ENCODE data around the gene AKAP8L. TPM values are rescaled to one million over a fixed set of nuclear protein-coding genes. Genes with fewer than 3 reads are reported as not detected.

The AKAP8L gene
- total RNA-seq, 4 donors from 2014 or later: 56.3 to 188 (median 80.9) TPM

DNA sequence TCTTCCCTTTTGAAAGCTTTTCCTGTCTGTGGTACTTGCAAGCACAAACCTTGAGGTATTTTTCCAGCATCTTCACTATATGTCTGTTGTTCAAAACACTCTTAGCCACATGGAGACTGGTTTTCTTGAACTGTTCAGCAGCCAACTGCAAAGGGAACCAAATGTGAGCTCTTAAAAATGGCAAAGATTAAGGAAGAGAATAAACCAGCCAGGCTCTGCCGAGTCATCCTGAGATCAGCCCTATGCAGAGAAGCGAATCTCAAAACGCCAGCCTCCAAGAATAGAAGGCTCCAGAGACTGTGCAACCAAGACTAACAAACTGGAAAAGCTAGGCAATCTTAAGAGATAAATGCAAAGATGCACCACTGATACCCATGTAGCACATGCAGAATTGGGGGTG lies 59.9 kb downstream of the AKAP8L start:
- TF ChIP-seq, protein P1, sequence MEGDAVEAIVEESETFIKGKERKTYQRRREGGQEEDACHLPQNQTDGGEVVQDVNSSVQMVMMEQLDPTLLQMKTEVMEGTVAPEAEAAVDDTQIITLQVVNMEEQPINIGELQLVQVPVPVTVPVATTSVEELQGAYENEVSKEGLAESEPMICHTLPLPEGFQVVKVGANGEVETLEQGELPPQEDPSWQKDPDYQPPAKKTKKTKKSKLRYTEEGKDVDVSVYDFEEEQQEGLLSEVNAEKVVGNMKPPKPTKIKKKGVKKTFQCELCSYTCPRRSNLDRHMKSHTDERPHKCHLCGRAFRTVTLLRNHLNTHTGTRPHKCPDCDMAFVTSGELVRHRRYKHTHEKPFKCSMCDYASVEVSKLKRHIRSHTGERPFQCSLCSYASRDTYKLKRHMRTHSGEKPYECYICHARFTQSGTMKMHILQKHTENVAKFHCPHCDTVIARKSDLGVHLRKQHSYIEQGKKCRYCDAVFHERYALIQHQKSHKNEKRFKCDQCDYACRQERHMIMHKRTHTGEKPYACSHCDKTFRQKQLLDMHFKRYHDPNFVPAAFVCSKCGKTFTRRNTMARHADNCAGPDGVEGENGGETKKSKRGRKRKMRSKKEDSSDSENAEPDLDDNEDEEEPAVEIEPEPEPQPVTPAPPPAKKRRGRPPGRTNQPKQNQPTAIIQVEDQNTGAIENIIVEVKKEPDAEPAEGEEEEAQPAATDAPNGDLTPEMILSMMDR (IDR thresholded peaks at IDR 0.05; ENCODE audit: low read depth): no peak

DNA sequence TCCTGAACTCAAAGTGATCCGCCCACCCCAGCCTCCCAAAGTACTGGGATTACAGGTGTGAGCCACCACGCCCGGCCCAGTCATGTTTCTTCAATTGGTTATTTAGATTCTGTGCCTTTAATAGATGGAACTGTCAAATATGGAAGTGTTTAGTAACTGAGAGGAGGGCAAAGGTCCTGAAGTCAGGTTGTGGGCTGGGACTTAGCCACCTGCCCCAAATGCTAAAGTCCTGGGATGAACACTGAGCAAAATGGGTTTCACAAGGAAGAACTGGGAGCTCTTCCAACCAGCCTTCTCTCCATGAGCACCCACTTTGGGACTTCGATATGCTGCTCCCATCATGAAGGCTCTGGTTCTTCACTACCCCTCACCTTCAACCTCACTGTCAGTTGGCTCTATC lies 60.9 kb downstream of the AKAP8L start:
- TF ChIP-seq, protein P1 (IDR thresholded peaks at IDR 0.05; ENCODE audit: low read depth): no peak

DNA sequence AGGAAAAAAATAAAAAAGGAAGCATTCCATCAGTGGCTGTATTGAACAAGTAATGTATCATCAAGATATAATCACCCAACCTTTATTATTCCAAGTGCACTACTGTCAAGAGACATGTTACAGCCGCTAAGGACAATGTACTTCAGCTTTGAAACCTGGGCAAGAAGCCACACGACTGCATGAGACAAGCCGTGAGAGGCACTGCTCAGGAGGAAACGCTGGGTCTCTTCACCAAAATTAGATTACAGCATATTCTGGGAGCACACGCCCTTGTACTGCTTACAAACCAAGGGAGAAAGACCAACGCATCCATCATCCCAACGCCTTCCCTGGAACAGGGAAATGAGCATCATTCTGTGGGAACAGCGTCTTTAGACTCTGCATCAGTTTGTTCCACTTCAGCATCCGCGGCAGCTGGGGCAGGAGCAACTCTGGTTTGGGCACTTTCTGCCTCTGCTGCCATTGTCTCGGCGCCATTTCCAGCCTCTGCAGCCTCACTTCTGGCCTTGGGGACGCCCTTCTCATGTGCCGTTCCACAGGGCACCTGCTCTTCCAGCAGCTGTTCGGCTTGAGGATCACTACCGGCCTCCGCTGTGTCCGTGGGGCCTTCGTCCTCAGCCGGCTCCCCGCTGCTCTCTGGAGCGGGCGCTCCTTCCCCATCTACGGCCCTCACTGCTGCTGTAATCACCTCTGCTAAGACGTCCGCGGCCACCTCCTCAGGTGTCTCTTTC lies 64.1 kb downstream of the AKAP8L start:
- TF ChIP-seq, protein P1 (IDR thresholded peaks at IDR 0.05; ENCODE audit: low read depth): no peak

DNA sequence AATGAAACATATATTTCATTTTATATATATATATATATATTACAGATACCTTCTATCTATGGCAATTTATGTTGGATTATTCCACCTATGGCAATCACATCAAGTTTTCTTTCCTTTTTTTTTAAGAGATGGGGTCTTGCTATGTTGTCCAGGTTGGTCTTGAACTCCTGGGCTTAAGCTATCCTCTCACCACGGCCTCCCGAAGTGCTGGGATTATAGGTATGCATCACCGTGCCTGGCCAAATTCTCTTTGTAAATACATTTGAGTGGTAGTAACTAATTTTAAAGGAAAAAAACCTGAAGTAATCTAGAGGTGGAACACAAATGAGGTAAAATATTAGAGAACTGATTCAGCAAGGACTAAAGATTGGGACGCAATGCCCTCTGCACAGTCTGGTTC lies 64.9 kb downstream of the AKAP8L start:
- TF ChIP-seq, protein P1 (IDR thresholded peaks at IDR 0.05; ENCODE audit: low read depth): no peak

DNA sequence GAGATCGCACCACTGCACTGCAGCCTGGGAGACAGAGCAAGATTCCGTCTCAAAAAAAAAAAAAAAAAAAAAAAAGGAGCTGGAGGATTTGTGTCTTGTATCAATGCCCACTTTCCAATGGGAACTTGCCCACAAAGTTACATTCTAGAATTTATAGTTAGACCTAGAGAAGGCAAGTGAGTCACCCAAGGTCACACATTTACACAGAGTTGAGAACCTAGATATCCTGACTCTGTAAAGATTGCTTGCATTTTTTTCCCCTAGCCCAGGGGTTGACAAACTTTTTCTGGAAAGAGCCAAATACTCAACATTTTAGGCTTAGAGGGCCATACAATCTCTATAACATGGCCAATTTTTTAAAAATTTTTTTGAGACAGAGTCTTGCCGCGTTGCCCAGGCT lies 78.7 kb downstream of the AKAP8L start:
- TF ChIP-seq, protein P1 (IDR thresholded peaks at IDR 0.05; ENCODE audit: low read depth): no peak

DNA sequence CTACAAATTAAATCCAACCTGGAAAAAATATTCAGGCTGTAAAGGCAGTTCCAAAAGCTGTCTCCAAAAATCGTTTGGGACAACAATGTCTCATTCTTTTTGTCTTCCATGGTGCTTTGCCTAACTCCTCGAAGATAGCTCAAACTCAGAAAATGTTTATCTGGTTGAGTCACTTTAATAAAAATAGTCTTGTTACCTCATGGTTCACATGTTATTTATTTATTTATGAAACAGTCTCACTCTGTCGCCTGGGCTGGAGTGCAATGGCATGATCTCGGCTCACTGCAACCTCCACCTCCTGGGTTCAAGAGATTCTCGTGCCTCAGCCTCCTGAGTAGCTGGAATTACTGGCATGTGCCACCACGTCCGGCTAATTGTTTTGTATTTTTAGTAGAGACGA lies 81.6 kb downstream of the AKAP8L start:
- TF ChIP-seq, protein P1 (IDR thresholded peaks at IDR 0.05; ENCODE audit: low read depth): no peak

DNA sequence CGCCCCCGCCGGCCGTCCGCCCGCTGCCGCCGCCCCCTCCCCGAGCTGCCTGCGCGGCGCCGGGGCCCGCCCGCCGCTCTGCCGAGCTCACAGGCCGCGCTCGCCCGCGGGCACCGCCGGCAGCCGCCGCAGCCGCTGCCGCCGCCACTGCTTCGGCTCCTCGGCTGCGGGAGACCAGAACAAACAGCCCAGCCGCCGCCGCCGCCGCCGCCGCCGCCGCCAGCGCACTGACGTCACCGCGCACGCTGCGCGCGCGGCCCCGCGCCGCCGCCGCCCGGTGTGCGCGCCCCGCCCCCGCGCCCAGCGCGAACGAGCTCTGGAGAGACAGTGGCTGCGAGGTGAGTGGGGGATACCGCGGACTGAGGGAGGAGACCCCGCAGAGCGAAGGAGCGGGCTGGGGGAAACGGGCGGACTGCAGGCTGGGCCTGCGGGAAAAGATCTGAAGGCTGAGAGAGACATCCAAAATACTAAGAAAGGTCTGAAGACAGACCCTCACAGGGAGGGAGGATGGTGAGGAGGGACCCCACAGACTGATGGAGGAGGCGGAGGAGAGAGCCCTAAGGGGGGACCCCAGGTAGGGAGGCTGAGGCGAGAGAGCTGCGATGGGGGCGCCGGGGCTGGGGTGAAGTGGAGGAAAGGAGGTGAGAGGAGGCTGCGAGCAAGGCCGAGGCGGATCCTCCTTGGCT lies 86.3 kb downstream of the AKAP8L start, which contains the start of gene BRD4:
Gene BRD4 (minus strand): TSS at position 229 of the 686 bp plus-strand sequence. CDS start 59,440 bp downstream, outside the sequence.
- TF ChIP-seq, protein P1 (IDR thresholded peaks at IDR 0.05; ENCODE audit: low read depth): no peak

Data from subcutaneous adipose tissue (tissue), 4 donors.